ENCODE results near the gene UBE2R2. TPM values are rescaled to one million over a fixed set of nuclear protein-coding genes. Genes with fewer than 3 reads are reported as not detected.

UBE2R2 gene
- total and polyA plus RNA-seq, 7 donors: 20.3 to 62.9 (median 51.3) TPM

- no peaks in the 10 kb centered on the region for H3K27me3 ChIP-seq (ENCODE audit: insufficient read depth in 3 of 3, low read length in 2 of 3)
- ATAC-seq: peak in 2 of 4 donors; percentile 24 to 41
- intact Hi-C loops (cut with DNase I): no loop called here
- DNase-seq: no peak
- 83 to 89% (median 86%) methylated on average over 20 of the region's 20 CpGs for WGBS, 3 donors
- no peak overlapping the region for H3K27ac ChIP-seq
- no peaks in the 10 kb centered on the region for H3K4me1 ChIP-seq
- no peak overlapping the region for H3K4me3 ChIP-seq
- H3K36me3 ChIP-seq (ENCODE audit: insufficient read depth in 1 of 2, low read depth in 1 of 2): peaks cover 7 to 95% of the 10 kb centered on the region in 2 donors
- no peak for TF ChIP-seq CTCF (IDR thresholded peaks at IDR 0.05)
- no peaks in the 10 kb centered on the region for H3K9me3 ChIP-seq
These were observed 115.3 kb downstream of the UBE2R2 start for GRCh38 chr9:33932078-33932807.

GRCh38 chr9:33934188-33934878 is 117.4 kb downstream of the UBE2R2 start:
- no peak for ATAC-seq
- Histone ChIP-seq H3K27ac (no peak overlapping the region), H3K4me3 (no peak overlapping the region), H3K36me3 (ENCODE audit: insufficient read depth in 1 of 2, low read depth in 1 of 2) (peaks cover 7 to 90% of the 10 kb centered on the region in 2 donors), H3K4me1 (no peaks in the 10 kb centered on the region), H3K27me3 (ENCODE audit: insufficient read depth in 3 of 3, low read length in 2 of 3) (no peaks in the 10 kb centered on the region), H3K9me3 (no peaks in the 10 kb centered on the region)
- TF ChIP-seq CTCF (IDR thresholded peaks at IDR 0.05): no peak
- WGBS, 3 donors: 71 to 75% (median 74%) methylated on average over 5 of the region's 5 CpGs
- intact Hi-C loops (cut with DNase I): no loop called here
- no peak for DNase-seq

- WGBS, 3 donors: 83 to 84% (median 83%) methylated on average over 9 of the region's 9 CpGs
- no peaks in the 10 kb centered on the region for H3K27me3 ChIP-seq (ENCODE audit: insufficient read depth in 3 of 3, low read length in 2 of 3)
- H3K27ac ChIP-seq: no peak overlapping the region
- no peak overlapping the region for H3K4me3 ChIP-seq
- peaks cover 12 to 77% of the 10 kb centered on the region in 2 donors for H3K36me3 ChIP-seq (ENCODE audit: insufficient read depth in 1 of 2, low read depth in 1 of 2)
- H3K4me1 ChIP-seq: peaks cover 15% of the 10 kb centered on the region
- no peak for TF ChIP-seq CTCF (IDR thresholded peaks at IDR 0.05)
- H3K9me3 ChIP-seq: no peaks in the 10 kb centered on the region
- DNase-seq (no peak), ATAC-seq (no peak)
- intact Hi-C loops (cut with DNase I): no loop called here
These were observed 123.2 kb downstream of the UBE2R2 start for GRCh38 chr9:33939924-33940874.

GRCh38 chr9:33942471-33943083 is 125.6 kb downstream of the UBE2R2 start:
- peak overlapping the region; percentile 60 for H3K27ac ChIP-seq
- 95 to 98% (median 97%) methylated on average over 3 of the region's 3 CpGs for WGBS, 3 donors
- peaks cover 10 to 80% of the 10 kb centered on the region in 2 donors for H3K36me3 ChIP-seq (ENCODE audit: insufficient read depth in 1 of 2, low read depth in 1 of 2)
- no peaks in the 10 kb centered on the region for H3K27me3 ChIP-seq (ENCODE audit: insufficient read depth in 3 of 3, low read length in 2 of 3)
- no peaks in the 10 kb centered on the region for H3K9me3 ChIP-seq
- peak; percentile 32 for TF ChIP-seq CTCF (IDR thresholded peaks at IDR 0.05)
- peaks cover 15% of the 10 kb centered on the region for H3K4me1 ChIP-seq
- DNase-seq: no peak
- peak; percentile 55 to 79 (median 71) for ATAC-seq
- intact Hi-C loops (cut with DNase I): no loop called here
- H3K4me3 ChIP-seq: no peak overlapping the region

Data from psoas muscle (tissue), 8 donors.